Jurkat, Clone E6-1 (cell line): ENCODE measurements around the gene CYP17A1.
A peak's percentile ranks its signal among the peaks of the same experiment; 100 is the strongest.
"Not testable (repeated sequence)": the region's sequence is repeated elsewhere in the genome, so short reads cannot be mapped to it uniquely, and the experiment has no call there.

Source experiments
- DNase-seq: peaks from one replicate; pipeline ENCODE4 v3.0.0-alpha.2; 2011; ENCODE audit warnings: low read depth, low spot score
- H3K4me3 ChIP-seq: 2 replicates; pipeline ENCODE4 v1.5.1; 2011; ENCODE audit warnings: mild to moderate bottlenecking, low read length, control low read depth, moderate library complexity

Gene CYP17A1

GRCh38 chr10:102841827-102842345 lies 4.7 kb upstream of the CYP17A1 start:
- no peak for DNase-seq
- no peak overlapping the region for H3K4me3 ChIP-seq

- H3K4me3 ChIP-seq, DNase-seq: not testable (repeated sequence)
Measured at GRCh38 chr10:102838276-102838927, 1.2 kb upstream of the CYP17A1 start.

- peak; percentile 71 for DNase-seq
- no peak overlapping the region for H3K4me3 ChIP-seq
Measured at GRCh38 chr10:102835007-102835482, 2.2 kb downstream of the CYP17A1 start.

GRCh38 chr10:102834143-102834542 lies 3.1 kb downstream of the CYP17A1 start:
- no peak for DNase-seq
- H3K4me3 ChIP-seq: no peak overlapping the region

GRCh38 chr10:102832987-102833386 lies 4.2 kb downstream of the CYP17A1 start:
- no peak for DNase-seq
- H3K4me3 ChIP-seq: no peak overlapping the region

GRCh38 chr10:102832248-102832647 lies 5.0 kb downstream of the CYP17A1 start:
- DNase-seq: no peak

GRCh38 chr10:102831322-102832071 lies 5.7 kb downstream of the CYP17A1 start:
- DNase-seq: no peak
- no peak overlapping the region for H3K4me3 ChIP-seq

More at GRCh38 chr10:102832248-102832647, 5.0 kb downstream of the CYP17A1 start:
- H3K4me3 ChIP-seq: no peak overlapping the region

GRCh38 chr10:102827597-102827975 lies 9.6 kb downstream of the CYP17A1 start:
- DNase-seq: no peak
- H3K4me3 ChIP-seq: no peak overlapping the region

- no peak for DNase-seq
- H3K4me3 ChIP-seq: no peak overlapping the region
Measured at GRCh38 chr10:102826148-102826796, 10.9 kb downstream of the CYP17A1 start.

GRCh38 chr10:102824664-102825063 lies 12.5 kb downstream of the CYP17A1 start:
- no peak overlapping the region for H3K4me3 ChIP-seq
- no peak for DNase-seq

GRCh38 chr10:102822222-102822621 lies 15.0 kb downstream of the CYP17A1 start:
- no peak for DNase-seq
- no peak overlapping the region for H3K4me3 ChIP-seq

GRCh38 chr10:102820008-102820407 lies 17.2 kb downstream of the CYP17A1 start:
- H3K4me3 ChIP-seq, DNase-seq: not testable (repeated sequence)

GRCh38 chr10:102819054-102819453 lies 18.2 kb downstream of the CYP17A1 start:
- no peak for DNase-seq
- no peak overlapping the region for H3K4me3 ChIP-seq

GRCh38 chr10:102817175-102817574 lies 20.0 kb downstream of the CYP17A1 start:
- no peak for DNase-seq
- no peak overlapping the region for H3K4me3 ChIP-seq

- H3K4me3 ChIP-seq: no peak overlapping the region
- DNase-seq: no peak
Measured at GRCh38 chr10:102815790-102816549, 21.2 kb downstream of the CYP17A1 start.

GRCh38 chr10:102814873-102815661 lies 22.1 kb downstream of the CYP17A1 start:
- H3K4me3 ChIP-seq: no peak overlapping the region
- no peak for DNase-seq

GRCh38 chr10:102814453-102814871 lies 22.8 kb downstream of the CYP17A1 start:
- no peak for DNase-seq
- H3K4me3 ChIP-seq: no peak overlapping the region

- no peak for DNase-seq
- H3K4me3 ChIP-seq: no peak overlapping the region
Measured at GRCh38 chr10:102813734-102814452, 23.3 kb downstream of the CYP17A1 start.
